Caco-2 (cell line): ENCODE results near the gene LBHD2. TPM values are rescaled to one million over a fixed set of nuclear protein-coding genes. Genes with fewer than 3 reads are reported as not detected.

Experiments used
- BruUV-seq: library from RNA; stranded (reverse); fragments of 400-500 nt; replicated peaks from 2 replicates; lab custom pipeline; 2021; lab: Mats Ljungman, UMichigan
- CTCF ChIA-PET: fragments of 300-600 bp; sonication (Branson Sonifier 250); formaldehyde crosslinking; loops from one replicate; lab custom pipeline; 2022; ENCODE audit warnings: antibody characterized with exemption; lab: Charles Lee
- POLR2A ChIA-PET: fragments of 300-600 bp; sonication (Branson Sonifier 250); formaldehyde crosslinking; loops from one replicate; lab custom pipeline; 2022; ENCODE audit warnings: antibody characterized with exemption; lab: Charles Lee
- DNase-seq, 2 experiments: peaks; one replicate each; pipeline versions ENCODE4 v3.0.0 to v3.0.0-alpha.2; 2020 to 2022
- H3K27me3 ChIP-seq: replicated peaks from 2 replicates; pipeline ENCODE4 v1.6.0; 2011; ENCODE audit warnings: low read length; ENCODE audit not compliant: control insufficient read depth, insufficient read depth
- H3K36me3 ChIP-seq: 2 replicates; pipeline ENCODE4 v1.5.1; 2011; ENCODE audit warnings: low read length; ENCODE audit not compliant: control insufficient read depth, insufficient read depth
- H3K4me1 ChIP-seq: fragments of 250-450 bp; sonication (Bioruptor Pico); 2 replicates; pipeline ENCODE4 v1.5.1; 2020; ENCODE audit warnings: mild to moderate bottlenecking
- H3K4me3 ChIP-seq: 2 replicates; pipeline ENCODE4 v1.5.1; 2011; ENCODE audit warnings: low read depth, mild to moderate bottlenecking, control low read depth, low read length
- H3K9me3 ChIP-seq: fragments of 250-450 bp; sonication (Bioruptor Pico); 2 replicates; pipeline ENCODE4 v1.5.1; 2020; ENCODE audit warnings: mild to moderate bottlenecking, moderate library complexity
- H3K27ac Mint-ChIP-seq: one replicate; pipeline ENCODE4 v1.8.0; 2022; ENCODE audit warnings: mixed read lengths; ENCODE audit not compliant: unreplicated experiment
- H3K27me3 Mint-ChIP-seq: one replicate; pipeline ENCODE4 v1.8.0; 2022; ENCODE audit warnings: mixed read lengths; ENCODE audit not compliant: insufficient read depth, unreplicated experiment
- H3K36me3 Mint-ChIP-seq: one replicate; pipeline ENCODE4 v1.8.0; 2022; ENCODE audit warnings: mild to moderate bottlenecking, mixed read lengths; ENCODE audit not compliant: insufficient read depth, unreplicated experiment
- H3K4me1 Mint-ChIP-seq: one replicate; pipeline ENCODE4 v1.8.0; 2022; ENCODE audit warnings: low read depth, mixed read lengths; ENCODE audit not compliant: unreplicated experiment
- H3K4me3 Mint-ChIP-seq: one replicate; pipeline ENCODE4 v1.8.0; 2022; ENCODE audit warnings: mild to moderate bottlenecking, moderate library complexity, mixed read lengths; ENCODE audit not compliant: unreplicated experiment
- H3K9me3 Mint-ChIP-seq: one replicate; pipeline ENCODE4 v1.8.0; 2022; ENCODE audit warnings: mixed read lengths; ENCODE audit not compliant: unreplicated experiment
- intact Hi-C: fragments of 100-400 bp; cut with micrococcal nuclease; formaldehyde crosslinking; loops from one replicate; pipeline ENCODE4 v1.10.0; 2022; ENCODE audit not compliant: unreplicated experiment
- total RNA-seq: library from RNA; stranded (reverse); gene quantifications from 2 replicates; pipeline ENCODE4 v1.2.3, GENCODE V29; 2022
- TF ChIP-seq, protein P1 (sequence below), 2 experiments: fragments of 200-600 bp in 1 of 2; IDR thresholded peaks; 1 replicate in 1 of 2; 2 replicates in 1 of 2; pipeline versions ENCODE4 v1.5.1 to v1.8.0; 2011 to 2022; ENCODE audit warnings: antibody characterized with exemption in 1 of 2, control low read depth in 1 of 2, inconsistent platforms in 1 of 2, low read depth in 1 of 2, low read length in 1 of 2, mild to moderate bottlenecking in 1 of 2, moderate library complexity in 1 of 2; ENCODE audit not compliant: insufficient read depth in 1 of 2, severe bottlenecking in 1 of 2, unreplicated experiment in 1 of 2

LBHD2 gene
- total RNA-seq, 1 experiment from 2014 or later = not detected

DNA sequence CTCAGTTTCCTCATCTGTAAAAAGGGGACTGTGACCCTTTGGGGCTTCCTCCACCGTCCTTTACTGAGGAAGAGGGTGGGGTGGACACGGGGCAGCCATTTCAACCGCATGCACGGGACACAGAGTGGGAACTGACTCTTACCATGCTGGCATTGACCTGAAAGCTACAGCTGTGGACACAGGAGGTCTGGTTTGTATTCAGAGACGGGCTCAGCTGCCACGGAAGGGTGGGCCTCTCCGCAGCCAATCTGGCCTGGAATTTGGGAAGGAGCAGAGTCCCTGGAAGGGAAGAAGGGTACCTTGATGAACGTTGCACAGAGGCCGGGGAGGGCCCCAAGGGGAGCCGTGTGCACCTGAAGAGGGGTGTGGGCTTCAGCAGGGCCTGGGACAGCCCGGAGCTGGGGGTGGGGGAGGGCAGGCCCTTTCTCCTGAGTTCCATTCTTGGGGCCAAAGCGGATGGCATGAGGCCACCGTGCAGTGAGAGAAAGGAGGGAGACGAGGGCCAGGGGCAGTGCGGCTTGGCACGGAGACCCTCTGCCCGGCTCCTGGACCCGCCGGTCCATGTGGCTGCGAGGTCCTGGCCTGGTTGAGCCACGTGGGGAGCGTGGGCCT is 53.8 kb downstream of the LBHD2 start:
- H3K4me3 Mint-ChIP-seq = no peak overlapping the region
- no peak overlapping the region for H3K27ac Mint-ChIP-seq
- no TSS peak for BruUV-seq
- ChIA-PET CTCF (interaction anchor here (0.8 kb wide), 2 partner anchors 17 to 33 kb away, joined by 3 to 4 read pairs; no protein-coding TSS in a partner anchor), POLR2A (no interaction called here)
- intact Hi-C loops = no loop called here
- Histone ChIP-seq H3K27me3 (no peaks in the 10 kb centered on the region), H3K9me3 (no peaks in the 10 kb centered on the region), H3K36me3 (no peaks in the 10 kb centered on the region), H3K4me1 (peaks cover 5% of the 10 kb centered on the region; the same call in 1 of the 2 replicates), H3K4me3 (no peak overlapping the region)
- peaks cover 13% of the 10 kb centered on the region for H3K4me1 Mint-ChIP-seq
- H3K36me3 Mint-ChIP-seq = no peaks in the 10 kb centered on the region
- TF ChIP-seq, protein P1, sequence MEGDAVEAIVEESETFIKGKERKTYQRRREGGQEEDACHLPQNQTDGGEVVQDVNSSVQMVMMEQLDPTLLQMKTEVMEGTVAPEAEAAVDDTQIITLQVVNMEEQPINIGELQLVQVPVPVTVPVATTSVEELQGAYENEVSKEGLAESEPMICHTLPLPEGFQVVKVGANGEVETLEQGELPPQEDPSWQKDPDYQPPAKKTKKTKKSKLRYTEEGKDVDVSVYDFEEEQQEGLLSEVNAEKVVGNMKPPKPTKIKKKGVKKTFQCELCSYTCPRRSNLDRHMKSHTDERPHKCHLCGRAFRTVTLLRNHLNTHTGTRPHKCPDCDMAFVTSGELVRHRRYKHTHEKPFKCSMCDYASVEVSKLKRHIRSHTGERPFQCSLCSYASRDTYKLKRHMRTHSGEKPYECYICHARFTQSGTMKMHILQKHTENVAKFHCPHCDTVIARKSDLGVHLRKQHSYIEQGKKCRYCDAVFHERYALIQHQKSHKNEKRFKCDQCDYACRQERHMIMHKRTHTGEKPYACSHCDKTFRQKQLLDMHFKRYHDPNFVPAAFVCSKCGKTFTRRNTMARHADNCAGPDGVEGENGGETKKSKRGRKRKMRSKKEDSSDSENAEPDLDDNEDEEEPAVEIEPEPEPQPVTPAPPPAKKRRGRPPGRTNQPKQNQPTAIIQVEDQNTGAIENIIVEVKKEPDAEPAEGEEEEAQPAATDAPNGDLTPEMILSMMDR (IDR thresholded peaks at IDR 0.05; ENCODE audit: insufficient read depth in 1 of 2, low read depth in 1 of 2, low read length in 1 of 2, severe bottlenecking in 1 of 2, unreplicated experiment in 1 of 2) = no peak
- H3K9me3 Mint-ChIP-seq = no peaks in the 10 kb centered on the region
- DNase-seq = no peak
- no peaks in the 10 kb centered on the region for H3K27me3 Mint-ChIP-seq

DNA sequence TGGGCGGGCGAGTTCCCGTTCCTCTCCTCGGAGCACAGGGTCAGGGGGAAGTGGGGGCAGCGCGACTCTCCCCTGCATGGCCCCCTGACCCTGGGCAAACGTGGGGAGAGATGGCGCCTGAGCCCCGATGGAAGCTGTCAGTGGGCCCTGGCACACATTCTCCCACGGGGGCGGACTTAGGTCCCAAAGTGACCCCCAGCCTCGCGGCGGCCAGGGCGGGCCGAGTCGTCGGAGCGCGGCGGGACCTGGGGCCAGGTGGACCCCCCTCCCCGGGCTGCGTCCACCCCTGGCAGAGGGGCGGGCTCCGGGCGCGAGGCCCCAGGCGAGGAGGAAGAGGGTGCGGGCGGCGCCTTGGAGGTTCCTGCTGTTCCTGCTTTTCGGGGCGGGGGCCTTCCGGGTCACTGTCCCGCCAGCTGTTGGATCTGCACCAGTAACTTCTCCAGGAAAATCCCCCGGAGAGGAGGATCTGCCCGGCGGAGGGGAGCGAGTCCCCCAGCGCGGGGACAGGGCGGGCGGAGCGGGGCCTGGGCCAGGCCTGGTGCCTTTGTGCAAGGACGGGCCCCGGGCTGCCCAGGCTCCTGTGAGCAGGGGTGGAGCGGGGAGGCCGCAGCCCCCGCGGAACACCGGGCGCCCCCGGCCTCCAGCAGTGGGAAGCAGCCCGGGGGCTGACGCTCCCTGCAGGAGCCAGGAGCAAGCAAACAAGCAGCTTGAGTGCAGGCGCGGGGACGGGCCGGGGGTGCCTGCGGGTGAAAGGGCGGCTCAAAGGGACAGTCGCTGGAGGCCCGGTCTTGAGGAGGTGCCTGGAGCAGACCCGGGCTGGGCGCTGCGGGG is 54.5 kb downstream of the LBHD2 start:
- no peak for DNase-seq
- Mint-ChIP-seq H3K27me3 (no peaks in the 10 kb centered on the region), H3K4me3 (no peak overlapping the region), H3K36me3 (no peaks in the 10 kb centered on the region), H3K4me1 (peaks cover 16% of the 10 kb centered on the region), H3K9me3 (no peaks in the 10 kb centered on the region), H3K27ac (no peak overlapping the region)
- Histone ChIP-seq H3K9me3 (no peaks in the 10 kb centered on the region), H3K36me3 (no peaks in the 10 kb centered on the region), H3K4me1 (peaks cover 5% of the 10 kb centered on the region; the same call in 1 of the 2 replicates), H3K4me3 (no peak overlapping the region), H3K27me3 (no peaks in the 10 kb centered on the region)
- TF ChIP-seq, protein P1 (IDR thresholded peaks at IDR 0.05; ENCODE audit: insufficient read depth in 1 of 2, low read depth in 1 of 2, low read length in 1 of 2, severe bottlenecking in 1 of 2, unreplicated experiment in 1 of 2) = no peak
- POLR2A ChIA-PET = no interaction called here
- intact Hi-C loops = no loop called here
- no TSS peak for BruUV-seq
- CTCF ChIA-PET = interaction anchor here (0.8 kb wide), 2 partner anchors 16 to 34 kb away, joined by 3 to 4 read pairs; no protein-coding TSS in a partner anchor
